OCI-LY1 (cell line): Measurements from ENCODE around the gene STYXL1.
"Not testable (repeated sequence)": the region's sequence is repeated elsewhere in the genome, so short reads cannot be mapped to it uniquely, and the experiment has no call there.

Experiments
- CTCF ChIP-seq: fragments of 200-600 bp; sonication (generic), shearing (Covaris generic); IDR thresholded peaks from 2 replicates; pipeline ENCODE4 v1.5.1; 2017; ENCODE audit warnings: mild to moderate bottlenecking, antibody characterized with exemption, low read length, moderate library complexity, mixed read lengths
- EZH2 ChIP-seq: fragments of 200-600 bp; sonication (generic), shearing (Covaris generic); IDR thresholded peaks from 2 replicates; pipeline ENCODE4 v1.8.0; 2017; ENCODE audit warnings: borderline replicate concordance, mixed run types, mild to moderate bottlenecking, antibody characterized with exemption, low read length, moderate library complexity, mixed read lengths

- not testable (repeated sequence) for TF ChIP-seq CTCF, EZH2
Measured at GRCh38 chr7:76018520-76018919, 29.3 kb downstream of the STYXL1 start.
